Panc1 (cell line): ENCODE data around the gene B4GALT6. TPM values are rescaled to one million over a fixed set of nuclear protein-coding genes. Genes with fewer than 3 reads are reported as not detected.

ENCODE experiments used
- ATAC-seq: fragments of 200-7000 bp; cut with Tn5 transposase; 2 replicates; pipeline ENCODE4 v1.9.1; 2020; ENCODE audit warnings: mild to moderate bottlenecking, moderate library complexity
- BruUV-seq: library from RNA; stranded (reverse); fragments of 400-500 nt; replicated peaks from 2 replicates; lab custom pipeline; 2021; lab: Mats Ljungman, UMichigan
- CTCF ChIA-PET: fragments of 300-600 bp; sonication (Branson Sonifier 250); formaldehyde crosslinking; loops from one replicate; lab custom pipeline; 2022; ENCODE audit warnings: antibody characterized with exemption; lab: Charles Lee
- POLR2A ChIA-PET: fragments of 300-600 bp; sonication (Branson Sonifier 250); formaldehyde crosslinking; loops from one replicate; lab custom pipeline; 2022; ENCODE audit warnings: antibody characterized with exemption; lab: Charles Lee
- DNase-seq: peaks from one replicate; pipeline ENCODE4 v3.0.0-alpha.2; 2010; ENCODE audit warnings: low read depth, low spot score
- H3K27ac ChIP-seq: 2 replicates; pipeline ENCODE4 v1.5.1; 2011; ENCODE audit warnings: mild to moderate bottlenecking, low read length, inconsistent platforms
- H3K27me3 ChIP-seq: fragments of 200-500 bp; sonication (Bioruptor generic); 2 replicates; pipeline ENCODE4 v1.6.0; 2014; ENCODE audit warnings: low read length, inconsistent platforms; ENCODE audit not compliant: control insufficient read depth, insufficient read depth
- H3K36me3 ChIP-seq: fragments of 200-500 bp; sonication (Bioruptor generic); 2 replicates; pipeline ENCODE4 v1.5.1; 2014; ENCODE audit warnings: inconsistent platforms, mild to moderate bottlenecking, low read length, moderate library complexity; ENCODE audit not compliant: control insufficient read depth, insufficient read depth
- H3K4me1 ChIP-seq: 2 replicates; pipeline ENCODE4 v1.5.1; 2011; ENCODE audit warnings: inconsistent platforms, mild to moderate bottlenecking, low read length, moderate library complexity; ENCODE audit not compliant: control insufficient read depth, insufficient read depth
- H3K4me3 ChIP-seq, 2 experiments: 2 replicates each; pipeline ENCODE4 v1.5.1; 2011 to 2012; ENCODE audit warnings: low read depth in 2 of 2, low read length in 2 of 2, mild to moderate bottlenecking in 2 of 2, inconsistent platforms in 1 of 2, moderate library complexity in 1 of 2
- H3K9me3 ChIP-seq: fragments of 200-500 bp; sonication (Bioruptor generic); 2 replicates; pipeline ENCODE4 v1.5.1; 2014; ENCODE audit warnings: low read depth, mild to moderate bottlenecking, inconsistent platforms, low read length, moderate library complexity; ENCODE audit not compliant: control insufficient read depth, insufficient read depth
- POLR2AphosphoS5 ChIP-seq: IDR thresholded peaks from 2 replicates; pipeline ENCODE4 v1.6.1; 2012; ENCODE audit warnings: mild to moderate bottlenecking, low read depth, low read length, moderate library complexity
- SIN3A ChIP-seq: IDR thresholded peaks from 2 replicates; pipeline ENCODE4 v1.6.1; 2012; ENCODE audit warnings: low read depth, mild to moderate bottlenecking, low read length, moderate library complexity, borderline replicate concordance; ENCODE audit not compliant: insufficient read depth
- TCF7L2 ChIP-seq: IDR thresholded peaks from 2 replicates; pipeline ENCODE4 v1.6.1; 2011; ENCODE audit warnings: mild to moderate bottlenecking, low read depth, low read length, inconsistent platforms
- in situ Hi-C: cut with HindIII; loops from 2 replicates; pipeline ENCODE4 v1.10.0; 2016; ENCODE audit warnings: low sequenced_read_pairs, low pct_unique_long_range_greater_than_20kb
- intact Hi-C: fragments of 100-400 bp; cut with micrococcal nuclease; formaldehyde crosslinking; loops from one replicate; pipeline ENCODE4 v1.10.0; 2022; ENCODE audit not compliant: unreplicated experiment
- total RNA-seq: library from RNA; stranded (reverse); gene quantifications from one replicate; pipeline ENCODE4 v1.2.1, GENCODE V29; 2021; ENCODE audit not compliant: unreplicated experiment
- TF ChIP-seq, protein P1 (sequence below), 2 experiments: IDR thresholded peaks; 2 replicates each; pipeline ENCODE4 v1.6.1; 2011 to 2012; ENCODE audit warnings: low read depth in 2 of 2, control low read depth in 1 of 2, low read length in 1 of 2, mild to moderate bottlenecking in 1 of 2, moderate library complexity in 1 of 2; ENCODE audit not compliant: insufficient read depth in 1 of 2
- TF ChIP-seq, protein P2 (sequence below): fragments of 450-650 bp; IDR thresholded peaks from 2 replicates; pipeline ENCODE4 v1.5.1; 2017; ENCODE audit warnings: mild to moderate bottlenecking

The B4GALT6 gene
- total RNA-seq, 1 experiment from 2014 or later: 36.3 TPM

DNA sequence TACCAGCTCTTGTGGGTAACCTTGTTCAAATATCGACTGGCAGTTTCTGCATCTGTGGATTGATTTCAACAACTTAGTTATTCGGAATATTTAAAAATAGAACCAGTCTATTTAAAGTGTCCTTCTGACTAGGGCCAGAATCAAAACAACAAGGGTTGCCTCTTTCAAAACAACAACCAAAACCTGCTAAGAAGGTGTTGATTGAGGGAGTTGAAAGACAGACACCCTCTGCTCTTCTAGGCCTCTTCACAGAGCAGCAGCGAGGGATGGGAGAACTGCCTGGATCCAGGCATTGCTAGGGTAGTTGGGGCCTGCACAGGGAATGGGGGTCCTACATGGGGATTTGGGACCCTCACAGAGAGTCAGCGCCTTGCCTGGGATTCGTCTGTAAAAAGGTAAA is 72.9 kb downstream of the B4GALT6 start:
- in situ Hi-C loops (no loop called here), intact Hi-C loops (no loop called here)
- Histone ChIP-seq H3K27ac (no peak overlapping the region), H3K9me3 (no peaks in the 10 kb centered on the region), H3K4me1 (no peaks in the 10 kb centered on the region), H3K36me3 (no peaks in the 10 kb centered on the region), H3K27me3 (no peaks in the 10 kb centered on the region), H3K4me3 (no peak overlapping the region)
- DNase-seq: no peak
- no TSS peak for BruUV-seq
- TF ChIP-seq POLR2AphosphoS5: no peak
- TF ChIP-seq SIN3A: no peak
- TF ChIP-seq, protein P1, sequence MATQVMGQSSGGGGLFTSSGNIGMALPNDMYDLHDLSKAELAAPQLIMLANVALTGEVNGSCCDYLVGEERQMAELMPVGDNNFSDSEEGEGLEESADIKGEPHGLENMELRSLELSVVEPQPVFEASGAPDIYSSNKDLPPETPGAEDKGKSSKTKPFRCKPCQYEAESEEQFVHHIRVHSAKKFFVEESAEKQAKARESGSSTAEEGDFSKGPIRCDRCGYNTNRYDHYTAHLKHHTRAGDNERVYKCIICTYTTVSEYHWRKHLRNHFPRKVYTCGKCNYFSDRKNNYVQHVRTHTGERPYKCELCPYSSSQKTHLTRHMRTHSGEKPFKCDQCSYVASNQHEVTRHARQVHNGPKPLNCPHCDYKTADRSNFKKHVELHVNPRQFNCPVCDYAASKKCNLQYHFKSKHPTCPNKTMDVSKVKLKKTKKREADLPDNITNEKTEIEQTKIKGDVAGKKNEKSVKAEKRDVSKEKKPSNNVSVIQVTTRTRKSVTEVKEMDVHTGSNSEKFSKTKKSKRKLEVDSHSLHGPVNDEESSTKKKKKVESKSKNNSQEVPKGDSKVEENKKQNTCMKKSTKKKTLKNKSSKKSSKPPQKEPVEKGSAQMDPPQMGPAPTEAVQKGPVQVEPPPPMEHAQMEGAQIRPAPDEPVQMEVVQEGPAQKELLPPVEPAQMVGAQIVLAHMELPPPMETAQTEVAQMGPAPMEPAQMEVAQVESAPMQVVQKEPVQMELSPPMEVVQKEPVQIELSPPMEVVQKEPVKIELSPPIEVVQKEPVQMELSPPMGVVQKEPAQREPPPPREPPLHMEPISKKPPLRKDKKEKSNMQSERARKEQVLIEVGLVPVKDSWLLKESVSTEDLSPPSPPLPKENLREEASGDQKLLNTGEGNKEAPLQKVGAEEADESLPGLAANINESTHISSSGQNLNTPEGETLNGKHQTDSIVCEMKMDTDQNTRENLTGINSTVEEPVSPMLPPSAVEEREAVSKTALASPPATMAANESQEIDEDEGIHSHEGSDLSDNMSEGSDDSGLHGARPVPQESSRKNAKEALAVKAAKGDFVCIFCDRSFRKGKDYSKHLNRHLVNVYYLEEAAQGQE (IDR thresholded peaks at IDR 0.05; ENCODE audit: insufficient read depth in 1 of 2, low read depth in 2 of 2, low read length in 1 of 2): no peak
- no peak for TF ChIP-seq TCF7L2
- TF ChIP-seq, protein P2, sequence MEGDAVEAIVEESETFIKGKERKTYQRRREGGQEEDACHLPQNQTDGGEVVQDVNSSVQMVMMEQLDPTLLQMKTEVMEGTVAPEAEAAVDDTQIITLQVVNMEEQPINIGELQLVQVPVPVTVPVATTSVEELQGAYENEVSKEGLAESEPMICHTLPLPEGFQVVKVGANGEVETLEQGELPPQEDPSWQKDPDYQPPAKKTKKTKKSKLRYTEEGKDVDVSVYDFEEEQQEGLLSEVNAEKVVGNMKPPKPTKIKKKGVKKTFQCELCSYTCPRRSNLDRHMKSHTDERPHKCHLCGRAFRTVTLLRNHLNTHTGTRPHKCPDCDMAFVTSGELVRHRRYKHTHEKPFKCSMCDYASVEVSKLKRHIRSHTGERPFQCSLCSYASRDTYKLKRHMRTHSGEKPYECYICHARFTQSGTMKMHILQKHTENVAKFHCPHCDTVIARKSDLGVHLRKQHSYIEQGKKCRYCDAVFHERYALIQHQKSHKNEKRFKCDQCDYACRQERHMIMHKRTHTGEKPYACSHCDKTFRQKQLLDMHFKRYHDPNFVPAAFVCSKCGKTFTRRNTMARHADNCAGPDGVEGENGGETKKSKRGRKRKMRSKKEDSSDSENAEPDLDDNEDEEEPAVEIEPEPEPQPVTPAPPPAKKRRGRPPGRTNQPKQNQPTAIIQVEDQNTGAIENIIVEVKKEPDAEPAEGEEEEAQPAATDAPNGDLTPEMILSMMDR: no peak
- CTCF ChIA-PET: no interaction called here
- ATAC-seq: no peak
- POLR2A ChIA-PET: no interaction called here

DNA sequence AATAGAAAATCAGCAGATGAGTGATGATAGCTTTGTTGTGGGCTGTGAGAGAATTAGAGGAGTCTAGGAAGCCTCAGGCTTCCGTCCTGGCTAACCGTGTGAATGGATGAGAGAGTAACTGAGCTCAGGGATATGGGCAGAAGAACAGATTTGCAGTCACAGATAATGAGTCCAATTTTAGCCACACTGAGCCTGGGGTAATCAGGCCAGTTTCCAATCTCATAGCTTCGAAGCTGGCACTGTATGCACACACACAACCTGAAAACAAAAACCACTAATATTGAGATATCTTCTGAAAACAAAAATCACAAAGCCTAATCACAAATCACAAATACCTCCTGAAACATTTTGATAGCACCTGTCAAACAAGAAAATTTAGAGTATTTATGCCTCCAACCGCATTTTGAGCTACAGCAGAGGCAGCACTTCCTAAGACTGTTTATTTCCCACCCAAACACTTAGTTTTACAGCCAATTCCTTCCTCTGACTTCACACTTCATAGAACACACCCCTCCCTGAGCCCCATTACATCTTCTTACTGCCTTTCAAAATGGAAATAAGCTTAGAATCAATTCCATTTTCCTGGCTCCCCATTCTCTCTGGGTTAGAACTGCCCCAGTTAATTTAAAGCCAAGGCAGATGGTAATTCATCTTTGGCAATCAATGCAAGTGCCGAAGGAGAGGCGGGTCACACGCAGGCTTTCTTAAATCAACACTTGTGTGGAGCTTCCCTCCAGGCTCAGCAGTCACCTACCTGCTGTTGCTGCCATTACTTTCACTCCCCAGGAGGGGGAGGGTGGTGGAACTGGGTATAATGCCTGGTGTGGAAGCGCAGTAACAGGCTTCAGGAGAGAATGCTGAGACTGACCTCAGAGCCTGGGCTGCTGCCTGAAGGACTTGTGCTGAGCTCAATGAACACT is 73.8 kb downstream of the B4GALT6 start:
- Histone ChIP-seq H3K4me3 (no peak overlapping the region), H3K27me3 (no peaks in the 10 kb centered on the region), H3K36me3 (no peaks in the 10 kb centered on the region), H3K27ac (no peak overlapping the region), H3K9me3 (no peaks in the 10 kb centered on the region), H3K4me1 (no peaks in the 10 kb centered on the region)
- CTCF ChIA-PET: no interaction called here
- BruUV-seq: no TSS peak
- in situ Hi-C loops: no loop called here
- TF ChIP-seq, protein P2: no peak
- TF ChIP-seq, protein P1 (IDR thresholded peaks at IDR 0.05; ENCODE audit: insufficient read depth in 1 of 2, low read depth in 2 of 2, low read length in 1 of 2): no peak
- intact Hi-C loops: no loop called here
- ATAC-seq: no peak
- DNase-seq: no peak
- POLR2A ChIA-PET: no interaction called here
